ENCODE data around the gene PLEKHA8.

PLEKHA8 gene

DNA sequence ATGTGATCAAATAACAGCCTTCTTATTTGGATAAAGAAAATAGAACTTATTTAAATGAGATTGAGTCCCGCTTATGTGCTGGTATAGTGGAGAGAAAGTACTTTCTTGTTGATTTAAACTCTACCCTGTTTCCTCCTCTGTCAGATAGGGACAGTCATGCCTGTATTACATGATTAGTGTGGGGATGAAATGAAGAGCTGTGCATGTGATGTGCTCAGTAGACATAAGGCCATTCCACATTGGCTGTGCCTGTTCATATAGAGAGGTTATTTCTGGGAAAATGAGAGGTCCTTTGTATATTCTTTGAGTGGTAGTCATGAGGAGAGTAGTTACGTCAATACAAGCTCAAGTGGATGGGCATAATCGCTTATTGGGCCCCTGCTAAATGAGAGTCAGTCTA lies 112.2 kb downstream of the PLEKHA8 start:
- in situ Hi-C loops (cut with MboI; ENCODE audit: low sequenced_read_pairs), result no loop called here

DNA sequence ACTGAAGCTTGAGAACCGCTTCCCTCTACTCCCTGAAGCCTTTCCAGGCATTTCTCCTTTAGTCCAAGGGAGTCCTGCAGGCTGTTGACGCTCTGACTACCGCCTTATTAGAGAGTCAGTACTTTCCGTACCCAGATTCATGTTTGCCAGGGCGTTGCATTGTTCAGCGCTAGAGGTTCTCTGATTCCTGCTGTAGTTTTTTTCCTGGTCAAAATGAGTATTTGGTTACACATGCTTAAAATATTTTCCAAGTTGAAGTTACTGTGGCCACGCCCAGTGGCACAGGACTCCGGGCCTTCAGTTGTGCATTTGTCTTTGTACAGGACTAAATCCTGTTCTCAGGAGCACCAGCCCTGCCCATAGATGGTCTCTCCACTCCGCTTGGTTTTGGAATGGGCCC lies 114.5 kb downstream of the PLEKHA8 start:
- in situ Hi-C loops (cut with MboI; ENCODE audit: low sequenced_read_pairs), result no loop called here

DNA sequence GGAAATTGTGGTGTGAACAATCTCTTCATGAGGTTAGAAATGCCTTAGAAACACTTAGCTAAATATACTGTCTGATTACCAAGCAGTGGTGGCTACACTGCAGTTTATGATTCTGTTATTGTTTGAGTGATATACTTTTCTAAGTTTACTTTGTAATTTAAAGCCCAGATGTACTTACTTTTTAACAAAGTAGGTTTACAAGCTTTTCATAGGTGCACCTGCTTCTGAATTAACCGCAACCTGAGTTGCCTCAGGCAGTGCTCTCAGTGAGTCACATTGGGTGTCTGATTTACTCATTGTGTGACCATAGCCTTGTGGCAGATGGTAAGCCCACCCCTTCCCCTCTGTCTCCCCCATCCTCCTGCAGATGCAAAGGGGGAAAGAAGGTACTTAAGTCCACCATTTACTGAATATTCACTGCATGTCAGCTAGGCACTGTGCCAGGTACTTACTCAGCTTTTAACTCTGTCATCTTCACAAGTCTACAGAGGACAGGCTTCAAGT lies 115.6 kb downstream of the PLEKHA8 start:
- in situ Hi-C loops (cut with MboI; ENCODE audit: low sequenced_read_pairs), result no loop called here

DNA sequence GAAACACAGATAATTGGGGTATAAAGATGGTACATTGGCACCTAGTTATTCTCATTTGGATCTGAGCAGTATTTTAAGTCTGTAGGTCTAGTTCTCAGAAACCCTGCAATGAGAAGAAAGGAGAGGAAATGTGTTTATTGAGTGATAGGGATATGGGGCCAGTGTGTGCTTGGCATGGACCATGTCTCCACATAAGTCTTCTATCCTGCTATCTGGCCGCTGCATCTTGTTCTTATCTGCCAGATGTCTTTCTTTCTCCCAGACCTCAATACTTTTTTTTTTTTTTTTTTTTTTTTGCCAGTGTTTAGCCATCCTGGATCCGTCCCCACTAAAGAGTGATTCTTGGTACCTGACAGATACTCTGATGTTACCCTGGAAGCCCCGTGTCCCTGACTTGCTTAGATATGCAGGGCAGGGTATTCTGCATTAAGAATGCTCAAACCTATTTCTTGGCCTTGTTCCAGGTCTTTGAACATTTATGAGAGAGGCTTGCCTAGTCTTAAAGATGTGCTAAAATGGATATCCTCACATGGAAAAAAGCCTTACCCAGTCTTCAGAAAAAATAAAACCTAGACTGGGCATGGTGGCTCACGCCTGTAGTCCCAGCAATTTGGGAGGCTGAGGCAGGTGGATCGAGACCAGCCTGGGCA lies 116.6 kb downstream of the PLEKHA8 start:
- in situ Hi-C loops (cut with MboI; ENCODE audit: low sequenced_read_pairs), result no loop called here

DNA sequence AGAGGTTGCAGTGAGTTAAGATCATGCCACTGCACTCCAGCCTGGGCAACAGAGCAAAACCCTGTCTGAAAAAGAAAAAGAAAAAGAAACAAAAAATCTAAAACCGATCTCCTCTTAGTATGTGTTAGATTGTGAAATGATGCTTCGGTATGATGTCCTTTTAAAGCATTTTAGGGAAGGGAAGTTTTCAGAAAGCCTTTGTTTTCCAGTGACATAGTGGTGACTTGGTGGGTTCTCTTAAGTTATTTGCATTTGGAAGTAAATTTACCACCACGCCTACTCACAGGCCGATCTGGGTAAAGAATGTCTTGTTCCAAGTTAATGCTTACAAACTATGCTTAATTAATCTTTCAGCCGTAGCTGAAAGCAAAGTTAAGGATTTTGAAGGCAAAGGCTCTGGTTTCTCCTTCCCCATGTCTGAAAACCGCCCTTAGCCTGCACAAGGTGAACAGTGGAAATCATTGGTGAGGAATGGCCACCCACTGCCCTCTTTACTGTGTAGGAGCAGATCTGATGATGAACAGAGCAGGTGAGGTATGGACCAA lies 117.3 kb downstream of the PLEKHA8 start:
- in situ Hi-C loops (cut with MboI; ENCODE audit: low sequenced_read_pairs), result no loop called here

DNA sequence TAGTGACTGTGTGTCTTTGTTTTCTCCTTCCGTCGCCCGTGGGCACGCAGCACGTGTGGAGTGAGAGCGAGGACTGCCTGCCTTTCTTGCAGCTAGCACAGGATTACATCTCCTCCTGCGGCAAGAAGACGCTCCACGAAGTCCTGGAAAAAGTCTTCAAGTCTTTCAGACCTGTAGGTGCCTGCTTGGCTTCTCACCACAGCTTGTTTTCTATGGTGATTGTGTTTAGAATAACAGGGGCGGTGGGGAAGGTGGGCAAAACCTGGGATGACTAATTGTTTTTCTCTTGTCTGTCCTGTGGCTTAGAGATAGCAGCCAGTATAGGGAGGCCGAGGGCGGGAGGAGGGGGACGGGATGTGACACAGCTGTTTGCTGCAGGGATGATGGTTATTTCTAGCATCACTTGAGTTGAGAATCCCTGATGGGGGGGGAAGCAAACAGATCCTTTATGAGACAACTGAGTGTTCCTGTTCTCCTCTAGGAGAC lies 118.0 kb downstream of the PLEKHA8 start:
- in situ Hi-C loops (cut with MboI; ENCODE audit: low sequenced_read_pairs), result no loop called here

DNA sequence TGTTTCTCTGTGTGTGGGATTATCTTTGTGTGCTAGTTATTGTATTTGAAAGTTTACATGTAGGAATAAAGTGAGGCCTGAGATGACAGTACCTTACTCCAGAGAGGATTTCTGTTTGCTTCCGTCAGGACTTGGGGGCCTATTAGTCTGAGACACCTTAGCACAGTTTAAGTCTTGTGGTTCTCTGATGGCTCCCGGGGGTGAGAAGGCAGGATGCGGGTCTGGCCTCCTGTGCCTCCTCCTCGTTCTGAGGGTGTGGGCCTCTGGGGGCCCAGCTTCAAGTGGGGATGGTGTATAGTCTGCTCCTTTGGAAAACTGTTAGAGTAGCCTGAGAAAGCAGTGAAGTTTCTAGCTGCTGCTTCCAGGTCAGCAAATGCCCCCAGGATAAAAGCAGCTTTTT lies 119.0 kb downstream of the PLEKHA8 start:
- in situ Hi-C loops (cut with MboI; ENCODE audit: low sequenced_read_pairs), result no loop called here

DNA sequence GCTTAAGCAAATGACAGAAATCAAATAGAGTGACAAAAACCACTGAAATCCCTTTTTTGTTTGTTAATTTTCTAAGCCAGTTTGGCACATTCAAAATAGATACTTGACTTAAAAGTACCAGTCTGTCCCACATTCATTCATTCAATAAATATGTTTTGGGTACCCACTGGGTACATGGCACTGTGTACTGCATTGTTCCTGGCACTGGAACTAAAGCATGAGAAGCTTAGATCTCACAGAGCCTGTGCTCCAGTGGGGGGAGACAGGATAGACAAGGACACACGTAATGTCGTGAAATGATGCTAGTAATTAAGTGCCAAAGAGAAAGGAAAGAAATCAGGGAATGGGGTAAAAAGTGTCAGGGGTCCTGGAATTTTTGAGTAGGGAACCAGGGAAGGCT lies 119.6 kb downstream of the PLEKHA8 start:
- in situ Hi-C loops (cut with MboI; ENCODE audit: low sequenced_read_pairs), result no loop called here

DNA sequence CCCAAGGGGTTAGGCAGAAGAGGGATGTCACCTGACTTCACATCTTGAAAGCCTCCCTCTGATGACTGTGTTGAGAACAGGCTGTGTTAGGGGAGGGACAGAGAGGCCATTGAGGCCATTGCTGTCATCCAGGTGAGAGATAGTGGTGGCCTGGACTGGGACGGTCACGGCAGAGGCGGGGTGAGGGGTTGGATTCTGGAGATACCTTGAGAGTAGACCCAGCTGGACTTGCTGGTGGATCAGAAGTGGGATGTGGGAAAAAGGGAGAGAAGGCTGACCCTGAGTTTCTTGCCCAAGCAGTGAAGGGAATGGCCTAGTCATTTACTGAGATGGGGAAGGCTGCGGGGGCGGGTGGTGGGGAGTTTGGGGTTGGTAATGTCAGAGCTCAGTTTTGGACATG lies 120.2 kb downstream of the PLEKHA8 start:
- in situ Hi-C loops (cut with MboI; ENCODE audit: low sequenced_read_pairs), result no loop called here

DNA sequence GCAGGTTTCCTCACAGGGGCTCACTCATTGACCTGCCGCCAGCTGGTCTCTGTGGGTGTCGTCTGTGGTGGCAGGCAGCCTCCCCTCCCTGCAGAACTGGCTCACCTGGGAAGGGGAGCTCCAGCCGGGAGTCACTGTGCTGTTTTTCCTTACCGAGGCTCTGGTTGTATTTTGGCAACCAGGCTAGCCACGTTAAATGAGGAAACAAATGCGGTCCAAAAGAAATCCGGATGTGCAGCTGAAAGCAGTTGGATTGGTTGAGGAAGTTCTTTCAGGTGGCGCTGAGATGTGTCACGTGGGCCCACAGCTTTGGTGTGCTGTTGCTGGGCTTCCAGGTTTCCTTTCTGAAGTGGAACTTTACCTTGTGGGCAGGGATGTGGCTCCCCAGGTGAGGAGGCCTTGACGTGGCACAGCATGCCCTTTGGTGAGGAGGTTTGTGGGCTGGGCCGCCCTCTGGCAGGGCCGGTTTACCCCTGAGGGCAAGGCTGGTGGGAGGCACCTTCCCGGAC lies 120.8 kb downstream of the PLEKHA8 start:
- in situ Hi-C loops (cut with MboI; ENCODE audit: low sequenced_read_pairs), result no loop called here

DNA sequence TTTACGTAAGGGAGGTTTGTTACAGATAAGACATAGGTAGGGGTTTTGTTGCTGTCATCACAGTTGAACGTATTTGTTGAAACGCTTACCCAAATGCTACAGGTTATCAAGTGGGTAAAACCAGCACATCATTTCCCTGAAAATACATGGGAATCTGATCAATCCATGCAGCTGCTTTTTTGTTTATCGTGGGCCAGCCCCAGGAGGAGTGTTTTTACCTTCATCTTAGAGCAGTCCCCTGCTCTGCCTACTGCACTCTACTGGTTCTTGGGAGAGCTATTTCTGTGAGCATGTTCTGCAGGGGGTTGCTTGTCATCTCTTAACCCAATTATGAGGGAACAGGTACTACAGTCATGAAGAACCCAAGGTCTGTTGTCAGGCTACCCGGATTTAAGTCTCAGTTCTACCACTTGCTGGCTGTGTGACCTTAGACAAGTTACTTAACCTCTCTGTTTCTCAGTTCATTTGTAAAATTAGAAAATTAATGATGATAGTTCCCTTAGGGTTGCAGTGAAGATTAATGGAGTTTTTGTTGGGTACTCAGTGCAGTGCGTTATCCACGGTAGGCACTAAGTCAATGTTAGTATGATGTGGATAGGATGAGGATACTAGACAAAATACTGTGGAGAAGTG lies 121.5 kb downstream of the PLEKHA8 start:
- in situ Hi-C loops (cut with MboI; ENCODE audit: low sequenced_read_pairs), result no loop called here

DNA sequence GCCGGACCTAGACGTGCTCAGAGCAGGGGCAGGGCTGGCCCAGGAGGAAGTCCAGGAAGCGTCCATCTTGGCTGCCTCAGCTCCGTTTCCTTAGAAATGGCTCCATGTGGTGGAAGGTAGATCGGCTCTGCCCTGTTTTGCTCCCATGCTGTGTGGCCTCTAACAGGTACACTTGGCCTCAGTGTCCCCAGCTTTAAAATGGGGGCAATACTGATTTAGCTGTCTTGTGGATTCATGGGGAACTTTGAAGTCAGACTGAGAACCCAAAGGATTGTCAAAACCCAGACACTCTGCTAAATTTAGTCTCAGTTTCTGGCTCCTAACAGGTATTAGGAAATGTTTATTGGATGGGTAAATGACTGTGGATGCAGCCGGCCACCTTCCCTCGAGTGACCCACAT lies 122.5 kb downstream of the PLEKHA8 start:
- in situ Hi-C loops (cut with MboI; ENCODE audit: low sequenced_read_pairs), result no loop called here

DNA sequence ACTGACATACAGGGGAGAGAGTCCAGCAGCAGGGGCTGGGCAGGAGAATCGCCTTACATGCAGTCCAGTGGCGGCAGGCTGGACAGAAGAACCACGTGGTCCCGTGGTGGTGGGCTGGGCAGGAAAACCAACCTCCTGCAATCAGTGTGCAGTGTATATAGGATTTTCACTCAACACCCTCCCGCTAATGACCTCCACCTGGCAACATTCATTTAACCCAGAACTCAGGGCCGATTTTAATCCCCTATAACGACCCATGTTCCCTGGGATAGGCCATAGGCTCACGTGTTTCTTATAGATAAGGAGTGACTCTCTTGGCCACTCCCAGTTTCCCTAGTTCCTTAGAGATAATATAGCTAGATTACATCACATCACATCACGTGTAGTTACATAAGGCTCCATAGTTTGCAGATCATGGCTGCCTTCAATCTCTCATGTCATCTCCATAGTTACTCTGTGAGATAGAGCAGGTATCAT lies 125.9 kb downstream of the PLEKHA8 start:
- in situ Hi-C loops (cut with MboI; ENCODE audit: low sequenced_read_pairs), result no loop called here

DNA sequence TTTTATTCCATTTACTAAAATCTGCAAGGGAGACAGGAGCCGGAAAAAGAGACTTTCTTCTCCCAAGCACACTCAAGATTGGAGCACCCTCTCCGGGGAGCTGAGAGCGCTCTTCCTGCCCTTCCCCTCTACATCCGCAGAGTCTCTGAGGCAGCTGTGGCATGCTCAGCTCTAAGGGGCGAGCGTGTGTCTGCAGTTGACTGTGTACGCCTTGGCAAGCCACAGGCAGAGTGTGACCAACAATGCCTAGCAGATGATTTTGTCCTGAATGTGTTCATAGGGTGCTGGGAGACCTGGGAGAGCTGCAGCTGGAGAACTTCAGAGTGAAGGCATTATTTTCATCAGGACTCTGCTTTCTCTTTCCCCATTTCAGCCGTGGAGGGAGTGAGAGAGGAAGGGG lies 127.3 kb downstream of the PLEKHA8 start:
- in situ Hi-C loops (cut with MboI; ENCODE audit: low sequenced_read_pairs), result no loop called here

DNA sequence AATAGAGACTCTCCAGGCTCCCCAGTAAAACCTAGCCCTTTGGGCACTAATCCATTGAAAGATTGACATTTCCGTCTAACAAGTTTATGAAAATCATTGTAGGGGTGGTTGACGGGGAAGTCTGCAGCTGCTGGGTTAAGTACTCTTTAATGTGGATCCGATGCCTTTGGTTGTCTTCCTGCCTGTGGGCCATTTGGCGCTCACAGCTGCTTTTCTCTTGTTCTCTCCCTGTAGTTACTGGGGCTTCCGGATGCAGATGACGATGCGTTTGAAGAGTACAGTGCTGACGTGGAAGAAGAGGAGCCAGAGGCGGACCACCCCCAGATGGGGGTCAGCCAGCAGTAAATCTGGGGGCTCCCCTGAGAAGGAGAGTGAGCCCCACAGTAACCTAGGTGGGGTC lies 129.0 kb downstream of the PLEKHA8 start:
- in situ Hi-C loops (cut with MboI; ENCODE audit: low sequenced_read_pairs), result no loop called here

DNA sequence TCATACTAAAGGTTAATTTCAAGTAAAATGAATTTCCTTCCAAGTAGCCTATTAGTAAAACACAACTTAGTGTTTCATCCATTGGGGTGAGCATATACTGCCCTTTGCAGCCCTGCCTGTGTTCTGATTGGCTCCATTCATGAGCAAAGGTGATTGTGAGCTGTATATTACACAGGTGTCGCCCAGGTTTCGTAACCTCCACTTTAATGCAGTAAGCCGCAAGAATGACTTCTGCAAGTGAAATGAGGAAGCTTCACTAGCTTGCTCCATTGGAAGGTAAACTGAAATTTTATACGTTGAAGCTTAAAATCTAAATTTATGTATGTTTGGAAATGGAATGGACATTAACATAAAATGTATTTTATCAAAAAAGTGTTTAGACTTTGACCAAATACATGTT lies 131.0 kb downstream of the PLEKHA8 start:
- in situ Hi-C loops (cut with MboI; ENCODE audit: low sequenced_read_pairs), result no loop called here

DNA sequence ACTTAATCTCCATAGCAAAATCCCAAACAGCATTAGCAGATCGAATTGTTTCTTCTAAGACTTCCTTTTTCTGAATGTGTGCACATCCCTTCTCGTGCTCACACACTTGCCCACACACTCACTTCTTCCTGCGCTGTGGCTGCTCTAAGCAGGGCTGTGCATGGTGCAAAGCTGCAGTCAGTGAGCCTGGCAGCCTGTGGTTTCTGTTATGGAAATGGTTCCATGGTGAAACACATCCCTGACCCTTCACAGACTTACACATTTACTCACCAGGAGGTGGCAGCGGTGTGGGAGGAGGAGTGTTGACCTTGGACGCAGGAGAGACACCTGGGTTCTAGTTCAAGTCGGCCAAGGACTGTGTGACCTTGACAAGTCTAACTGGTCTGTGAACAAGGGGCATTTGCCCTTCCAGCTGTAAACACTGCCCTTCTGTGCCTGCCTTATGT lies 131.5 kb downstream of the PLEKHA8 start:
- in situ Hi-C loops (cut with MboI; ENCODE audit: low sequenced_read_pairs), result loop anchor here (10.0 kb wide), 1 partner anchor 115 kb away; no protein-coding TSS in a partner anchor

DNA sequence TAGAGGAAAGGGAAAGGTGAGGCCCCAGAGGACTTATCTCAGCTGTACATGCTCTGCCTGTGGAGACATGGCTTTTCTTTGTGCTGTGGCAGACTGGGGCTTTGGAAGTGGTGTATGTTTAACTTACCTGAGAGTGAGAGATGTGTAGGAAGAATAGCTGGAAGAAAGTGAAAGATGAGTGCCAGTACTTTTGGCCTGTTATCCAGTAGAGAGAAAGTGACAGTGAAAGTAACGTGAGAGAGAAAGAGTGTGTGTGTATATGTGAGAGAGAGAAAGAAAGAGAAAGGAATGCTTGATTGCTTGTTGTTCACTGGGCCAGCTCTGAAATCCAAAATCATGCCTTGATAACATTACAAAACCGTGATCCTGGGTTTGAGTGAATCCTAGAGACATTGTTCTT lies 132.1 kb downstream of the PLEKHA8 start:
- in situ Hi-C loops (cut with MboI; ENCODE audit: low sequenced_read_pairs), result loop anchor here (10.0 kb wide), 1 partner anchor 114 kb away; no protein-coding TSS in a partner anchor

DNA sequence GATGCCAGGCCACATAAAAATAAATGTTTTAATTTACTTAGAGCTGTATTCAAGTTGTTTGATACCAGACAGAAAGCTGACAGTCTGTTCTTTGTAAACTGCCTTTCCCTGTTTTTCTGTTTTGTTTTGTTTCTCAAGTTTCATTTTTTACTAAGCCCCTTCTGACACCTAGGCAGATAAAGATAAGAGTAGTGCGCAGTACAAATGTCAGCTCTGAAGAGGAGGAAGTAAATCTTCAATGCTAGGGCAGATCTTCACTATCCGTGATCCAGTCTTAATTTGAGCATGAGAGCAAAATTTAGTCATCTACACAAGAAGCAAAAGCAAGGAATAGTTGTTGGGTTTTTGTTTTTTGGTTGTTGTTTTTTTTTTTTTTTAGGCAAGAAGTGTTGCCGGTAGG lies 133.9 kb downstream of the PLEKHA8 start:
- in situ Hi-C loops (cut with MboI; ENCODE audit: low sequenced_read_pairs), result loop anchor here (10.0 kb wide), 1 partner anchor 113 kb away; no protein-coding TSS in a partner anchor

DNA sequence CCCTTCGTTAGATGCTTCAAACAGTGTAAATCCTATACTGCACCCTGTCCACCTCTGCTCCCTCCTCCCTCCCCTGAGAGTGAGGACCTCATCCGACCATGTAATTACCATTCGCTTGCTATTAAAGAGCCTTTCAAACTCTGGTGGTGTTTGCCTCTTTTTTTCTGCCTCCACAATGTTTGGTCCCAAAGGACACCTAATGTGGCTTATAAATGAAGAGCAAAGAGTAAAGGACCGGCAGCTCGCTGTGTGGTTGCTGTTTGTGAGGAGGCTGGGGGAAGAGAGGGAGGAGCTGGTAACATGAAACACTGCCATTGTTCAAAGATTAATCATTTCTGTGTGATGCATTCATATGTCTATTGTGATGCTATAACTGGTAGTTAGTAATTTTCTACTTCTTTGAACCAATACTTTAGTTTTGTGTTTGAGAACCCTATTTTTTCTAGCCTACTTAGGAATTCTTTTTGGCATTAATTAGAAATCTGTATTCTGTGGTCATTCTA lies 134.5 kb downstream of the PLEKHA8 start:
- in situ Hi-C loops (cut with MboI; ENCODE audit: low sequenced_read_pairs), result loop anchor here (10.0 kb wide), 1 partner anchor 112 kb away; no protein-coding TSS in a partner anchor

DNA sequence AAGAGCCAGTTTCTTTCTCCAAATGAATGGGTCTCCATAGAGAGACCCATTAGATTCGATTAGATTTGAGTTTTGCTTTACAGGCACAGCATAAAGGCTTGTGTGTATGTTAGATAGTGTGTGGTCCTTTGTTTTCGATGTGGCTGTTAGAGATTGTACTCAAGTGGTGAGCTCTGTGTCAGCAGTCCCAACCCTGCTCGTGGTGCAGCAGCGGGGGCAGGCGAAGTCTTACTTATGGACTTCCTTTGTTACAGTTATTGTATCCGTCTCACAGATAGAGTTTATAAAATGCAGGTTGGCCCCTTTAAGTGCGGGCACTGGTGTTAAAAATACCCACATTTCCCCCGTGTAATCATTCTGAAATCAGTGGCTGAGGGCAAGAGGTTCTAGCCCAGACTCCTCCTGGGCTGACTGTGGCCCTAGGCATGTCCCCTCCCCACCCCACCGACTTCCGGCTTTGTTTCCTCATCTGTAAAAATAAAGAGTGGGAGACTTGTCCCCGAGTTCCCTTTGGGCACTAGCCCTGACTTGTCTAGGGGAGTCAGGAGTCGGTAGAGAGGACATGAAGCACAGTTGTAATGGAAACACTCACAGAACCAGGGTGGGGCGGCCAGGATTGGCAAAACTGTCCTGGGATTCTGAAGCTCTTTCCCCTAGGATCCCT lies 135.2 kb downstream of the PLEKHA8 start:
- in situ Hi-C loops (cut with MboI; ENCODE audit: low sequenced_read_pairs), result loop anchor here (10.0 kb wide), 1 partner anchor 111 kb away; no protein-coding TSS in a partner anchor

Measured in HL-60/S4 (cell line).